Right ventricle myocardium inferior (tissue), 1 donor: ENCODE results near the gene DBN1. TPM values are rescaled to one million over a fixed set of nuclear protein-coding genes. Genes with fewer than 3 reads are reported as not detected.

Experiments
- ATAC-seq: fragments of 200-7000 bp; cut with Tn5 transposase; one replicate; pipeline ENCODE4 v1.9.1; 2020; ENCODE audit warnings: mild to moderate bottlenecking, moderate library complexity
- DNase-seq: peaks from one replicate; pipeline ENCODE4 v3.0.0; 2021; ENCODE audit errors: missing footprints
- intact Hi-C: fragments of 100-400 bp; cut with DNase I; formaldehyde crosslinking; loops from one replicate; pipeline ENCODE4 v1.11.0; 2022
- total RNA-seq: library from RNA; stranded (reverse); fragmentation: NEBNext Ultra II Directional; extraction: Animal tissue kit (Norgen Biotek cat#: 25700); gene quantifications from one replicate; pipeline ENCODE4 v1.2.1, GENCODE V29; 2021
- donor health status: DM: no; HTN: yes; CAD: no; lungs with severe emphysema.

DBN1 gene
- total RNA-seq, 1 donor from 2014 or later, result 32.2 TPM

- intact Hi-C loops, result no loop called here
- ATAC-seq (no peak), DNase-seq (no peak)
These were observed 33.8 kb downstream of the DBN1 start for GRCh38 chr5:177439518-177440053.

GRCh38 chr5:177438468-177438867, 35.0 kb downstream of the DBN1 start:
- ATAC-seq (no peak), DNase-seq (no peak)
- intact Hi-C loops, result no loop called here

GRCh38 chr5:177437623-177438022, 35.8 kb downstream of the DBN1 start:
- DNase-seq, result no peak
- intact Hi-C loops, result no loop called here
- ATAC-seq, result no peak

GRCh38 chr5:177435847-177436536, 37.4 kb downstream of the DBN1 start:
- DNase-seq (peak; percentile 56), ATAC-seq (no peak)
- intact Hi-C loops, result no loop called here

GRCh38 chr5:177434942-177435738, 38.3 kb downstream of the DBN1 start:
- ATAC-seq (no peak), DNase-seq (peak; percentile 43)
- intact Hi-C loops, result no loop called here

- intact Hi-C loops, result no loop called here
- ATAC-seq, result no peak
- peak; percentile 51 for DNase-seq
These were observed 39.0 kb downstream of the DBN1 start for GRCh38 chr5:177434437-177434836.

- intact Hi-C loops, result no loop called here
- ATAC-seq, result no peak
- DNase-seq, result peak; percentile 45
These were observed 39.7 kb downstream of the DBN1 start for GRCh38 chr5:177433658-177434217.

GRCh38 chr5:177432839-177433657, 40.4 kb downstream of the DBN1 start:
- ATAC-seq (no peak), DNase-seq (peak; percentile 44)
- intact Hi-C loops, result no loop called here

GRCh38 chr5:177432143-177432838, 41.1 kb downstream of the DBN1 start:
- ATAC-seq (peak; percentile 74), DNase-seq (no peak)
- intact Hi-C loops, result no loop called here

- ATAC-seq (peak; percentile 6), DNase-seq (peak; percentile 86)
- intact Hi-C loops, result no loop called here
These were observed 41.9 kb downstream of the DBN1 start for GRCh38 chr5:177431317-177432142.

- intact Hi-C loops, result no loop called here
- ATAC-seq (no peak), DNase-seq (no peak)
These were observed 42.5 kb downstream of the DBN1 start for GRCh38 chr5:177430972-177431316.

- intact Hi-C loops, result no loop called here
- no peak for ATAC-seq
- DNase-seq, result peak; percentile 47
These were observed 43.1 kb downstream of the DBN1 start for GRCh38 chr5:177430140-177430951.

- ATAC-seq (no peak), DNase-seq (peak; percentile 91)
- intact Hi-C loops, result no loop called here
These were observed 44.0 kb downstream of the DBN1 start for GRCh38 chr5:177429248-177430040.

GRCh38 chr5:177428574-177429217, 44.7 kb downstream of the DBN1 start:
- DNase-seq (peak; percentile 71), ATAC-seq (no peak)
- intact Hi-C loops, result no loop called here

- peak; percentile 75 for DNase-seq
- intact Hi-C loops, result loop anchor here (1.0 to 2.0 kb wide), 2 partner anchors 18 to 27 kb away; partner anchors contain the start of gene PRR7
- ATAC-seq, result no peak
These were observed 45.4 kb downstream of the DBN1 start for GRCh38 chr5:177427919-177428573.
